K562 (cell line): ENCODE results near the gene KRT26.

Experiments used
- CTCF ChIP-seq, 3 experiments: IDR thresholded peaks in 2 of 3; conservative IDR thresholded peaks in 1 of 3; 2 replicates each; pipeline ENCODE4 v1.5.1; 2011 to 2012; ENCODE audit warnings: low read length in 3 of 3, mild to moderate bottlenecking in 3 of 3, control low read depth in 2 of 3, improper control_type of control experiment in 1 of 3, inconsistent platforms in 1 of 3, low read depth in 1 of 3, mixed read lengths in 1 of 3, moderate library complexity in 1 of 3; ENCODE audit not compliant: insufficient read depth in 2 of 3
- NR2C2 ChIP-seq, 2 experiments: fragments of 200-800 bp in 1 of 2; sonication (Bioruptor generic) in 1 of 2; sonication (generic) in 1 of 2; formaldehyde crosslinking in 1 of 2; IDR thresholded peaks; 2 replicates each; pipeline versions ENCODE4 v1.6.1 to v1.8.0; 2016 to 2022; ENCODE audit warnings: mild to moderate bottlenecking in 1 of 2, missing compliant biosample characterization in 1 of 2, missing genetic modification characterization in 1 of 2, missing genetic modification reagents in 1 of 2
- POLR2AphosphoS2 ChIP-seq: IDR thresholded peaks from 2 replicates; pipeline ENCODE4 v1.6.1; 2012; ENCODE audit warnings: low read length, improper control_type of control experiment
- POLR2G ChIP-seq: fragments of 200-400 bp; formaldehyde crosslinking; IDR thresholded peaks from 2 replicates; pipeline ENCODE4 v1.6.1; 2017; ENCODE audit warnings: low read depth, mild to moderate bottlenecking, antibody characterized with exemption, low read length, moderate library complexity
- RAD21 ChIP-seq, 2 experiments: fragments of 250-450 bp in 1 of 2; fragments of 450-650 bp in 1 of 2; sonication (Bioruptor Pico) in 1 of 2; formaldehyde crosslinking in 1 of 2; IDR thresholded peaks in 1 of 2; conservative IDR thresholded peaks in 1 of 2; 2 replicates each; pipeline versions ENCODE4 v1.4.0 to v1.8.0; 2020 to 2022; ENCODE audit warnings: mild to moderate bottlenecking in 2 of 2, moderate library complexity in 1 of 2
- ZZZ3 ChIP-seq: fragments of 450-650 bp; IDR thresholded peaks from 2 replicates; pipeline ENCODE4 v1.6.1; 2016; ENCODE audit warnings: antibody characterized with exemption, mild to moderate bottlenecking, moderate library complexity

GRCh38 chr17:40821536-40821935 is 49.5 kb upstream of the KRT26 start:
- TF ChIP-seq POLR2G (no peak), POLR2AphosphoS2 (no peak), RAD21 (CRISPR knock-in tag; conservative IDR thresholded peaks at IDR 0.05 in 1 of 2, IDR thresholded peaks at IDR 0.05 in 1 of 2) (no peak), ZZZ3 (no peak), CTCF (IDR thresholded peaks at IDR 0.05 in 2 of 3, conservative IDR thresholded peaks at IDR 0.05 in 1 of 3; ENCODE audit: insufficient read depth in 2 of 3, low read depth in 1 of 3, low read length in 3 of 3) (no peak), NR2C2 (CRISPR knock-in tag; IDR thresholded peaks at IDR 0.05) (no peak), NR2C2 (tag; IDR thresholded peaks at IDR 0.05) (no peak)
